ENCODE results near the gene HOMEZ.
"Not testable (repeated sequence)": the region's sequence is repeated elsewhere in the genome, so short reads cannot be mapped to it uniquely, and the experiment has no call there.

HOMEZ gene, protein sequence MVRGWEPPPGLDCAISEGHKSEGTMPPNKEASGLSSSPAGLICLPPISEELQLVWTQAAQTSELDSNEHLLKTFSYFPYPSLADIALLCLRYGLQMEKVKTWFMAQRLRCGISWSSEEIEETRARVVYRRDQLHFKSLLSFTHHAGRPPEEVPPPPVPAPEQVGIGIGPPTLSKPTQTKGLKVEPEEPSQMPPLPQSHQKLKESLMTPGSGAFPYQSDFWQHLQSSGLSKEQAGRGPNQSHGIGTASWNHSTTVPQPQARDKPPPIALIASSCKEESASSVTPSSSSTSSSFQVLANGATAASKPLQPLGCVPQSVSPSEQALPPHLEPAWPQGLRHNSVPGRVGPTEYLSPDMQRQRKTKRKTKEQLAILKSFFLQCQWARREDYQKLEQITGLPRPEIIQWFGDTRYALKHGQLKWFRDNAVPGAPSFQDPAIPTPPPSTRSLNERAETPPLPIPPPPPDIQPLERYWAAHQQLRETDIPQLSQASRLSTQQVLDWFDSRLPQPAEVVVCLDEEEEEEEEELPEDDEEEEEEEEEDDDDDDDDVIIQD

GRCh38 chr14:23286020-23286901 lies at the start of gene HOMEZ:
Gene HOMEZ, minus strand, starts transcription at chr14:23286132. Its CDS starts 180 bp downstream, at chr14:23285952.
- DNase-seq (ENCODE audit: low read depth in 2 of 3, low spot score in 1 of 3): peak; percentile 95 to 98 (median 97)

DNA sequence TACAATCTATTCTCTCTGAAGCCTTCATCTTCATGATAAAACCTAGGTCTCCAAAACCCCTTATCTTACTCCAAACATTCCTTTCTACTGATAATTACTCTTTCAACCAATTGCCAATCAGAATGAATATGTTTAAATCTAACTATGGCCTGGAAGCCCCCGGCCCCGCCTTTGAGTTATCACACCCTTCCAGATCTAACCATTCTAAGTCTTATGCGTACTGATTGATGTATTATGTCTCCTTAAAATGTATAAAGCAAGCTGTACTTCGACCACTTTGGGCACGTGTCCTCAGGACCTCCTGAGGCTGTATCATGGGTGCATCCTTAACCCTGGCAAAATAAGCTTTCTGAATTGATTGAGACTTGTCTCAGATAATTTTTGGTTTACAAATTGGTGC lies 49.7 kb upstream of the HOMEZ start:
- DNase-seq (ENCODE audit: low read depth in 2 of 3, low spot score in 1 of 3): no peak

DNA sequence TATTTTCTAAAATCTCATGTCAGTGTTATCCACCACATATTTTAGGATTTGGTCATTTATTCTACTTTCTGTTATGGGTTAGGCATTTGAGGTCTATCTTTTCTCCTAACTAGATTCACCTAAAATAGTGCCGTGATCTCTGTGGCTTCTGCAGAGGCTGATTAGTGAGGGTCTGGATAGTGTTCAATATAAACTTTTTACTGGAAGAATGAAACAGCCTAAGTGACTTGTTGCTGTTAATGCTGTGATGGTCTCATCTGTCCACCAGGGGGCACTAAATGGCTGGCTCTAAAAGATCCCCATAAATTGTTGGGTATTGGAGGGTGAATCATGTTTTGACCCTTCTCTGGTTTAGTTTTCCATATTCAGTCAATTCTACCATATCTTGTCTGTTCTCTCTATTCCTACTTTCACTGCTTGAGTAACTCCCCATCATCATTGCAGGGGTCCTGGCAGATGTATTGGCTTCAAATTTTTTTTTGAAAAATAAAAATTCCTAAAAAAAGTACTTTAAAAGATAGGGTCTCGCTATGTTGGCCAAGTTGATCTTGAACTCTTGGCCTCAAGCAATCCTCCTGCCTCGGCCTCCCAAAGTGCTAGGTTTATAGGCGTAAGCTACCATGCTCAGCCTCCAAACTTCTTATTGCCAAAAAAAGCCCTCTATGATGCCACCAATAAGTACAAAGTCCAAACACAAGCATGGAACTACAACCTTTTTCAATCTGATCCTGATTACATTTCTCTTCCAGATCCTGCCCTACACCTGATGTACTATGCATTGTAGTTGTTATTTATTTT lies 42.2 kb upstream of the HOMEZ start:
- peak; percentile 52 to 70 (median 59) for DNase-seq (ENCODE audit: low read depth in 2 of 3, low spot score in 1 of 3)

DNA sequence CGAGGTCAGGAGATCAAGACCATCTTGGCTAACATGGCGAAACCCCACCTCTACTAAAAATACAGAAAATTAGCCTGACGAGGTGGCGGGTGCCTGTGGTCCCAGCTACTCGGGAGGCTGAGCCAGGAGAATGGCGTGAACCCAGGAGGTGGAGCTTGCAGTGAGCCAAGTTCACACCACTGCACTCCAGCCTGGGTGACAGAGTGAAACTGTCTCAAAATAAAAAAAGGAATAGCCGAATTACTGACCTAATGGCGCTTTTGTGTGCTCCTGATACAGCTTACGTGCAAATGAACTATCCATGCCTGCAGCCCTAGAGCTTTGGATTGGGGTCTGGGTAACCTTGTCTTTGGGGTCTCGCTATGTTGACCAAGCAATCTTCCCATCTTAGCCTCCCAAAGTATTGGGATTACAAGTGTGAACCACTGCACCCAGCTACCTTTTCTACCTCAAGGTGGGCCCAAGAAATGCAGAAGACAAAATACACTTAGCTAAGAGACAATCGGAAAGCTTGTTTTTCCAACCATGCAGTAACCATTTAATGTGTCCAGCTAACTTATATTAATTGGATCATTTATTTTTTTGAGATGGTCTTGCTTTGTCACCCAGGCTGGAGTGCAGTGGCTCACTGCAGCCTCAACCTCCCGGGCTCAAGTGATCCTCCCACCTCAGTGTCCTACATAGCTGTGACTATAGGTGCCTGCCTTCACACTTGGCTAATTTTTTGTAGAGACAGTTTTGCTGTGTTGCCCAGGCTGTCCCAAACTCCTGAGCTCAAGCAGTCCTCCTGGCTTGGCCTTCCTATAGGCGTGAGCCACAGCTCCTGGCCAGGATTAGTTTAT lies 40.8 kb upstream of the HOMEZ start:
- no peak for DNase-seq (ENCODE audit: low read depth in 2 of 3, low spot score in 1 of 3)

- DNase-seq (ENCODE audit: low read depth in 2 of 3, low spot score in 1 of 3): not testable (repeated sequence)
Measured at GRCh38 chr14:23325746-23326145, 39.8 kb upstream of the HOMEZ start.

GRCh38 chr14:23324993-23325392 lies 39.1 kb upstream of the HOMEZ start:
- DNase-seq (ENCODE audit: low read depth in 2 of 3, low spot score in 1 of 3): no peak

GRCh38 chr14:23324455-23324846 lies 38.5 kb upstream of the HOMEZ start:
- no peak for DNase-seq (ENCODE audit: low read depth in 2 of 3, low spot score in 1 of 3)

GRCh38 chr14:23323838-23324454 lies 38.0 kb upstream of the HOMEZ start:
- no peak for DNase-seq (ENCODE audit: low read depth in 2 of 3, low spot score in 1 of 3)

DNA sequence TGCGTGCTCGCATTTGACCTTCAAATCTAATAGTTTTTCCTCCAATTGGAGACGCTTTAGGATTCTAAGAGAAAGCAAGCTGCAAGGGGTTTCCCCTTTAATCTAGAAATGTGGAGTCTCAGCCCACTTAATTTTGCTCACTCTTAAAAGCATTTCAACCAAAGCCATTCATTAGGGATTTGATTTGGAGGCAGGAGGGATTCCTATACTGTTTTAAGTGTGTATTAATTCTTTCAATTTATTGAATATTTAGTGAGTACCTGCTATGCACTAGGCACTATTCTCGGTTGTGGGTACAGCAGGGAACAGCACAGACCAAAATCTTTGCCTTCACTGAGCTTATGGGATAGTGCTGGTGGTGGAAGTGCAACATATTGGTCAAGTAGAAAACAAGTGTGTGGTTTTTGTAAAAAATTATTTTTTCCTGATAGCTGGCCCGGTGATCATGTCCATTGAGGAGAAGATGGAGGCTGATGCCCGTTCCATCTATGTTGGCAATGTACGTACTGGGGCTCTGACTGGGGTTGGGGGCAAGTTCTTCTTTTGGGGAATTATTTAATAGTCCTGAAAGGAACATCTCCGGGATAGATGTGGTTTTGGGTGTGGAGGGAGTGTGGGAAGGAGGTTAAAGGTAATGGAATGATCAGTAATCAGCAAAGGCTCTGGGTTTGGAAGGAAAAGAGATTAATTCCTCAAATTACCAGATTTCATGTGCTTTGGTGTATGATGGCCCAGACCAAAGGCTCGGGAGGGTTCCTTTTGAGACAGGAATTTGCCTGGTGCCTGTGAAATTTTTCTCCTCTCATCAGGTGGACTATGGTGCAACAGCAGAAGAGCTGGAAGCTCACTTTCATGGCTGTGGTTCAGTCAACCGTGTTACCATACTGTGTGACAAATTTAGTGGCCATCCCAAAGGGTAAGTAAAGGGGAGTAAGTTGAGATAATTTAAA lies 36.9 kb upstream of the HOMEZ start:
- no peak for DNase-seq (ENCODE audit: low read depth in 2 of 3, low spot score in 1 of 3)

DNA sequence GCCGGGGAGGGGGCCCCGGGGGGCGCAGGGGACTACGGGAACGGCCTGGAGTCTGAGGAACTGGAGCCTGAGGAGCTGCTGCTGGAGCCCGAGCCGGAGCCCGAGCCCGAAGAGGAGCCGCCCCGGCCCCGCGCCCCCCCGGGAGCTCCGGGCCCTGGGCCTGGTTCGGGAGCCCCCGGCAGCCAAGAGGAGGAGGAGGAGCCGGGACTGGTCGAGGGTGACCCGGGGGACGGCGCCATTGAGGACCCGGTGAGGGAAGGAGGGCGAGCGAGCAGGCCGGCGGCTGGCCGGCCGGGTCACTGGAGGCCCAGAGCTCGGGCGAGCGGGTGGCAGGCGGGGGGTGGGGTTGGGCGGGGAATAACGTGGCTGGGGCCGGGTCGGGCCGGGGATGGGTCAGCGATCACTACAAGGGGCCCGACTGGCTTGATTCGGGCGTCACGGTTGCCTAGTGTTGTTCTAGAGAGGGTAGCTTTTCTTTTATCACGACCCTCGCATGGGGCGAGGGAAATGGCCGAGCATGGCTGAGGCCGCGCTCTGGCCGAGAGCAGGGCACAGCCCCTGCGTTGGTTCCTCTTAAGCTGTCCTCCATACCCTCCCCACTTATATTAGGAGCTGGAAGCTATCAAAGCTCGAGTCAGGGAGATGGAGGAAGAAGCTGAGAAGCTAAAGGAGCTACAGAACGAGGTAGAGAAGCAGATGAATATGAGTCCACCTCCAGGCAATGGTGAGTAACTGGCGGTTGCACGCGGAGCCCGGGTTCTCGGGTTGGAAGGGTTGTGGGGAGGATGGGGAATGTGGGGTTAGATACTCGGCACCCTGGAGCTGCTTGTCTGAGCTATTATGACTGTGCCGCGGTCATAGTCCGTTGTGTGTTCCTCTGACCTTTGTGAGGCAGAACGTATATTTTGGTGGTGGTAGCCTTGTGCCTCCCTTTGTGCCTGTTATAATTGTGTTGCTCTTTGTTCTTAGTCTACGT lies 35.9 kb upstream of the HOMEZ start:
- peak; percentile 50 to 67 (median 56) for DNase-seq (ENCODE audit: low read depth in 2 of 3, low spot score in 1 of 3)

DNA sequence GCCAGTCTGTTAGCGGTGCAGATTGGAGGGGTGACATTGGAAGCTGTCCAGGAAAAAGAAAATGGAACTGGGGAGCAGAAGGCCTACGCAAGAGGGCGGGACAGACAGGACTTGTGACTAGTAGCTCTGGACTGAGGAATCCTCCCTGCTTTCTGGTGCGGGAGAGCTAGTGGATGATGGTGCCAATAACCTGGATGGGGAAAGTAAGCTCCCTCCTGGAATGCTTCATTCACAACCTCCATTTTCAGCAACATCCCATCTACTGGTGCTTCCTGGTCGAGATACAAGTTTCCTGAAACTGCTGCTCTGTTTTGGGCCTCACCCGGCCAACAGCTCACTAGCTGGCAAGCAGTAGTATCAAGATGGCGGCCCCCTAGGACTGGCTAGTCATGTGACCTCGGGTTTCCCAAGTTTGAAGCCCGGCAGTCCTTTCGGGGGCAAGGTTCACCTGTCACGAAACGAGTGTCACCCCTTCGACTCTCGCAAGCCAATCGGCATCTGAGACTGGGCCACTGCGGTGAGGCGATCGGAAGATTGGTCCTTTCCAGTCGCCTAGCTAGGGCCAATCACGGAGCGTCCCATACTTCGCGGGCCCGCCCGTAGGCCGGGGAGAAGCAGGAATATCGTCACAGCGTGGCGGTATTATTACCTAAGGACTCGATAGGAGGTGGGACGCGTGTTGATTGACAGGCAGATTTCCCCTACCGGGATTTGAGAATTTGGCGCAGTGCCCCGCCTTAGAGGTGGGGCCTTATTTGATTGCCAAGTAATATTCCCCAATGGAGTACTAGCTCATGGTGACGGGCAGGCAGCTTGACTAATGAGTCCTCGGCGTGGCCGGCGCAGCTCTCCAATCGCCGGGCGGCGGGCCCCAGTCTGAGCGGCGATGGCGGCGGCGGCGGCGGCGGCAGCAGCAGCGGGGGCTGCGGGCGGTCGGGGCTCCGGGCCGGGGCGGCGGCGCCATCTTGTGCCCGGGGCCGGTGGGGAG lies 34.9 kb upstream of the HOMEZ start, which contains the start of gene PABPN1:
PABPN1 (plus strand) TSS at position 874 of the 988 bp plus-strand sequence; CDS start at position 887, 13 bp downstream.
- peak; percentile 92 to 98 (median 93) for DNase-seq (ENCODE audit: low read depth in 2 of 3, low spot score in 1 of 3)

DNA sequence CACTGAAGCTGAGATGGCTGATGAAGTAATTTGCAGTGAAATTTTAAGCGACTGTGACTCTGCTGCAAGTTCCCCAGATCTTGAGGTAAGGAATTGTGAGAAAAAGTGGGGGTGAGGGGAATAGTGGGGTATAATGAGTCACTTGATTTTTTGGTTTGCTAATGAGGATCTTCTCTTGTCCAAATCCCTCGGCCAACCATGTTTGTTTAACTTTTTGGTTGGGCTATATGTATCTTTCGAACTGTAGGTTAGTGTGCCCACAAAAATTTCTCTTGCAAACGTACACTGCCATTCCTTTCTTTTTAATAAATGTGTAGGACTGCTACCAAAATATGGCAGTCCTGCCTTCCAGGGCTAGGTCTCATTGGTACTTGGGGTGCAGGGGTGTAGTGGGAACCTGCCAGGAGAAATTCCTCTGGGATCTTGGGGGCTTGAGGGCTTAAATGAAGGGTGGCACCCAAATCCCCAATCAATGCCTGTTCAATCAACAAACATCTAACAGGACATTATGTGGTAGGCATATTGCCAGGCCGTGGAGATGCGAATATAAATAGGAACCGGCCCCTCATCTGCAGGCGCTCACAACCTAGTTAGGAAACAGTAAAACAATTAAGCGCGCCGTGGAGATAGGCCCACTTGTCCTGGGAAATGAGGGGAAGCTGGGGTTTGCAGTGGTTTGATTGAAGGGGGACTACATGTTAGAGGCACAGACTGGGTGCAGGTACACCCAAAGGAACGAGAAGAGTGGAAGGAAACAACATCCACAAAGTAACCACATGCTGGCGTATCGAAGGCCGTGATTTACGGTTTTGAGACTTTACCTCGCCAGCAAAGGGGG lies 34.0 kb upstream of the HOMEZ start:
- no peak for DNase-seq (ENCODE audit: low read depth in 2 of 3, low spot score in 1 of 3)

- no peak for DNase-seq (ENCODE audit: low read depth in 2 of 3, low spot score in 1 of 3)
Measured at GRCh38 chr14:23316300-23316699, 30.4 kb upstream of the HOMEZ start.

DNA sequence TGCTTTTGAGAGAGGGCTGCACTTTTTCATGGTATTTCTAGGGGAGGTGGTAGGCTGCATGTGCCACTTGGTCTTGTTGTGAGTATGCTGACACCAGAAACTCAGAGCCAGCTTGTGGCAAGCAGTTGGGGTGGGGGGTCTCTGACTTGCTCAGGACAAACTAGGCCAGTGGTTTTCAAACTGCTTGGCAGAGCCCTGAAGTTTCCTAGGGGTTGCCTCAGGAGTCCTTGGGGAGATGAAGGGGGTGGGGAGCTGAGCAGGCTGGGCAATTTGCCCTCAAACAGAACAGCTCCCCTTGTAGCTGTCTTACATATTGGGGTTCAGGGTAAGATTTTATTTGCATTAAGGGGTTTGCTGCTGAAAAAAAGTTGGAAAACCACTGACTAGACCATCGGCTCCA lies 24.6 kb upstream of the HOMEZ start:
- no peak for DNase-seq (ENCODE audit: low read depth in 2 of 3, low spot score in 1 of 3)

All from stimulated activated CD4-positive, alpha-beta T cell treated with anti-CD3 and anti-CD28 coated beads, Interleukin-12 subunit alpha, Interleukin-12 subunit beta, amount 100 ng/mL, for 48 hours (primary cell).